Measurements from ENCODE around the gene LSS.

LSS gene

DNA sequence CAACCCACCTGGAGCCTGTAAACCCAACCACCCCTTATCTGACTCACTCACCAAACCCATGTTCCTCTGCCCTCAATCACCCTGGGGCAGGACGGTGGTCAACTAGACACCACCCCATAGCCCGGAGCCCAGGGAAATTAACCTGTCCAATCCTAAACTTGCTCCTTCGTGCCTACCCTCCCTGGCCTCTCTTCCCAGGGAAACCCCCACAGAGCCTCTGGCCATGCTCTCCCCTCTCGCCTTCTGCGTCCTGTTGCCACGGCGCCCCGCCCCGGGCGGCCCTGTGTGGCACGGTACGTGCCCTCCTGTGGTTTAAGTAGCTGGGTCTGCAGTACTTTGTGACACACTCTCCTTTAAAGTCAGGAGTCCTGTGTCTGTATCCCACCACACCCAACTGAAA, 69.2 kb downstream of the LSS start:
- no peak overlapping the region for H2BK120ac ChIP-seq (ENCODE audit: low read depth, low read length)
- no peaks in the 10 kb centered on the region for H3K9me3 ChIP-seq (ENCODE audit: control insufficient read depth, low read length)
- peaks cover 12% of the 10 kb centered on the region for H3K4me1 ChIP-seq (ENCODE audit: control insufficient read depth, insufficient read depth, low read depth, low read length)
- no peak overlapping the region for H2BK12ac ChIP-seq (ENCODE audit: low read length in 2 of 2)
- H3K23ac ChIP-seq (ENCODE audit: low read length in 2 of 2): no peak overlapping the region
- H3K4me3 ChIP-seq (ENCODE audit: insufficient read depth in 1 of 2, low read depth in 1 of 2, low read length in 2 of 2): no peak overlapping the region
- H3K9ac ChIP-seq (ENCODE audit: low read length): no peak overlapping the region
- H3K36me3 ChIP-seq (ENCODE audit: control insufficient read depth in 1 of 2, insufficient read depth in 2 of 2, low read depth in 1 of 2, low read length in 2 of 2): peaks cover 6 to 42% of the 10 kb centered on the region in 2 experiments
- no peak overlapping the region for H2AK5ac ChIP-seq (ENCODE audit: low read length, severe bottlenecking)
- no peak for DNase-seq
- no peak overlapping the region for H3K4me2 ChIP-seq (ENCODE audit: low read length, poor library complexity, severe bottlenecking)
- H3K14ac ChIP-seq (ENCODE audit: low read length in 2 of 2): no peak overlapping the region
- H2BK15ac ChIP-seq (ENCODE audit: low read depth, poor library complexity, severe bottlenecking): no peak overlapping the region
- H4K91ac ChIP-seq (ENCODE audit: low read length): no peak overlapping the region
- H2AFZ ChIP-seq (ENCODE audit: low read depth, low read length): no peak overlapping the region
- H3K79me1 ChIP-seq (replicated peaks; ENCODE audit: low read length, poor library complexity, severe bottlenecking): peaks cover 2% of the 10 kb centered on the region
- WGBS: 97% methylated on average over 12 of the region's 12 CpGs
- H3K27me3 ChIP-seq (ENCODE audit: control insufficient read depth in 1 of 2, insufficient read depth in 1 of 2, low read length in 2 of 2): no peaks in the 10 kb centered on the region
- H4K8ac ChIP-seq (ENCODE audit: low read length): no peak overlapping the region
- no peak overlapping the region for H3K4ac ChIP-seq (ENCODE audit: low read depth in 1 of 2, low read length in 2 of 2)
- H3K27ac ChIP-seq (ENCODE audit: low read length, poor library complexity, severe bottlenecking): no peak overlapping the region
- H2BK5ac ChIP-seq (ENCODE audit: low read depth, low read length, poor library complexity, severe bottlenecking): no peak overlapping the region
- no peak overlapping the region for H3K18ac ChIP-seq (ENCODE audit: low read depth in 1 of 2, low read length in 2 of 2)

DNA sequence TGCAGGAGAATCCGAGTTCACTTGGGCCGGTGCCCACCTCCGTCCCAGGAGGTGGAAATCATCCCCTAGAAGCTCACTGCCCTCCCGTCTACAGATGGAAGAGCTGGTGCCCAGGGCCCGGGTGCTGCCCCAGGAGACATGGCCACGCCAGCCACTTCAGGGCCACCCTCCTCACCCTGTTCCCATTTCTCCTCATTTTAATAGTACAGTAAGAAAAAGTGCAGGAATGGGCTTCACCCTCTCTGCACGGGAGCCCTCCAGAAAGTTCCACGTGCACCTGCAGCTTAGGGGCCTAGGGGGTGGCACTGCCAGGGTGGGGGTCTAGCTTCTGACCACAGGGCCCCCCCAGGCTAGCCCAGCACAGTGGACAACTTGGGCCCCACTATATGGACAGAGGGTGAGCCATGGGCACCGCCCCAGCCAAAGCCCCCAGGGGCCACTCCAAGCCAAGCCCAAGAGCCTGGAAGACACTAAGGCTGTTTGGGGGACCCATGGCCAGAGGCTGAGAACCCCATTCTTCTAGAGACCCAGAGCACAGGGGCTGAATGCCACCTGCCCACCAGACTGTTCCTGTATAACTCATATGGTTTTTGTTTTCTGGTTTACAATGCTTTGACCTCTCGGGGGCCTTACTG, 69.8 kb downstream of the LSS start:
- Histone ChIP-seq H3K27ac (ENCODE audit: low read length, poor library complexity, severe bottlenecking) (no peak overlapping the region), H2BK15ac (ENCODE audit: low read depth, poor library complexity, severe bottlenecking) (no peak overlapping the region), H3K18ac (ENCODE audit: low read depth in 1 of 2, low read length in 2 of 2) (no peak overlapping the region), H3K79me1 (replicated peaks; ENCODE audit: low read length, poor library complexity, severe bottlenecking) (peaks cover 2% of the 10 kb centered on the region), H3K36me3 (ENCODE audit: control insufficient read depth in 1 of 2, insufficient read depth in 2 of 2, low read depth in 1 of 2, low read length in 2 of 2) (peaks cover 4 to 42% of the 10 kb centered on the region in 2 experiments), H3K23ac (ENCODE audit: low read length in 2 of 2) (no peak overlapping the region), H4K91ac (ENCODE audit: low read length) (no peak overlapping the region), H3K4ac (ENCODE audit: low read depth in 1 of 2, low read length in 2 of 2) (no peak overlapping the region), H3K4me1 (ENCODE audit: control insufficient read depth, insufficient read depth, low read depth, low read length) (peaks cover 12% of the 10 kb centered on the region), H3K14ac (ENCODE audit: low read length in 2 of 2) (no peak overlapping the region), H3K27me3 (ENCODE audit: control insufficient read depth in 1 of 2, insufficient read depth in 1 of 2, low read length in 2 of 2) (no peaks in the 10 kb centered on the region), H3K9ac (ENCODE audit: low read length) (no peak overlapping the region), H2AFZ (ENCODE audit: low read depth, low read length) (no peak overlapping the region), H2BK5ac (ENCODE audit: low read depth, low read length, poor library complexity, severe bottlenecking) (no peak overlapping the region), H3K4me3 (ENCODE audit: insufficient read depth in 1 of 2, low read depth in 1 of 2, low read length in 2 of 2) (no peak overlapping the region), H2AK5ac (ENCODE audit: low read length, severe bottlenecking) (no peak overlapping the region), H4K8ac (ENCODE audit: low read length) (no peak overlapping the region), H2BK120ac (ENCODE audit: low read depth, low read length) (no peak overlapping the region), H2BK12ac (ENCODE audit: low read length in 2 of 2) (no peak overlapping the region), H3K4me2 (ENCODE audit: low read length, poor library complexity, severe bottlenecking) (no peak overlapping the region), H3K9me3 (ENCODE audit: control insufficient read depth, low read length) (no peaks in the 10 kb centered on the region)
- DNase-seq: no peak
- WGBS: 96% methylated on average over 8 of the region's 10 CpGs

DNA sequence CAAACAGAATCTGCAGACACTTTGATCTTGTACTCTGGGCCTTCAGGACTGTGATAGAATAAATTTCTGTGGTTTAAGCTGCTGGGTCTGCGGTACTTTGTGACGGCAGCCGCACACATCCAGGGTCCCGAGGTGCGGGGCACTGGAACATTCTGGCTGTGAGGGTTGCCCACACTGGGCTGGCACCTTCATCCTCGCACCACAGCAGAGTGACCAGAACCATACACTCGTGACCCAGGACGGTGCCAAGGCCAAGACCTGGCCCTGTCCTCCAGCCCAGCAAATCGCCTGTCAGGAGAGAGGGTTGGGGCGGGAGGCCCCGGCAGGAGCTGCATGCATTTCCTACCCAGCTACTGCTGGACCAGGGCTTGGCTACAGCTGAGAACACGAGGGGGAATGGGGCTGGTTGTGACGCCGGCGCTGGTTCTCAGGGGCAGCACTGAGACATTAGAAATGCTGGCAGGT, 70.6 kb downstream of the LSS start:
- peaks cover 19% of the 10 kb centered on the region for H3K4me1 ChIP-seq (ENCODE audit: control insufficient read depth, insufficient read depth, low read depth, low read length)
- no peak overlapping the region for H2BK5ac ChIP-seq (ENCODE audit: low read depth, low read length, poor library complexity, severe bottlenecking)
- H3K9ac ChIP-seq (ENCODE audit: low read length): no peak overlapping the region
- H3K36me3 ChIP-seq (ENCODE audit: control insufficient read depth in 1 of 2, insufficient read depth in 2 of 2, low read depth in 1 of 2, low read length in 2 of 2): peaks cover 4 to 42% of the 10 kb centered on the region in 2 experiments
- no peak overlapping the region for H3K4me3 ChIP-seq (ENCODE audit: insufficient read depth in 1 of 2, low read depth in 1 of 2, low read length in 2 of 2)
- no peak overlapping the region for H3K14ac ChIP-seq (ENCODE audit: low read length in 2 of 2)
- no peak for DNase-seq
- no peak overlapping the region for H2BK120ac ChIP-seq (ENCODE audit: low read depth, low read length)
- H4K91ac ChIP-seq (ENCODE audit: low read length): no peak overlapping the region
- H3K4ac ChIP-seq (ENCODE audit: low read depth in 1 of 2, low read length in 2 of 2): no peak overlapping the region
- no peaks in the 10 kb centered on the region for H3K9me3 ChIP-seq (ENCODE audit: control insufficient read depth, low read length)
- H3K23ac ChIP-seq (ENCODE audit: low read length in 2 of 2): no peak overlapping the region
- no peak overlapping the region for H3K18ac ChIP-seq (ENCODE audit: low read depth in 1 of 2, low read length in 2 of 2)
- peaks cover 2% of the 10 kb centered on the region for H3K79me1 ChIP-seq (replicated peaks; ENCODE audit: low read length, poor library complexity, severe bottlenecking)
- H3K4me2 ChIP-seq (ENCODE audit: low read length, poor library complexity, severe bottlenecking): no peak overlapping the region
- no peak overlapping the region for H2AK5ac ChIP-seq (ENCODE audit: low read length, severe bottlenecking)
- no peak overlapping the region for H3K27ac ChIP-seq (ENCODE audit: low read length, poor library complexity, severe bottlenecking)
- no peak overlapping the region for H2BK12ac ChIP-seq (ENCODE audit: low read length in 2 of 2)
- 97% methylated on average over 15 of the region's 15 CpGs for WGBS
- no peaks in the 10 kb centered on the region for H3K27me3 ChIP-seq (ENCODE audit: control insufficient read depth in 1 of 2, insufficient read depth in 1 of 2, low read length in 2 of 2)
- no peak overlapping the region for H4K8ac ChIP-seq (ENCODE audit: low read length)
- H2BK15ac ChIP-seq (ENCODE audit: low read depth, poor library complexity, severe bottlenecking): no peak overlapping the region
- H2AFZ ChIP-seq (ENCODE audit: low read depth, low read length): no peak overlapping the region

DNA sequence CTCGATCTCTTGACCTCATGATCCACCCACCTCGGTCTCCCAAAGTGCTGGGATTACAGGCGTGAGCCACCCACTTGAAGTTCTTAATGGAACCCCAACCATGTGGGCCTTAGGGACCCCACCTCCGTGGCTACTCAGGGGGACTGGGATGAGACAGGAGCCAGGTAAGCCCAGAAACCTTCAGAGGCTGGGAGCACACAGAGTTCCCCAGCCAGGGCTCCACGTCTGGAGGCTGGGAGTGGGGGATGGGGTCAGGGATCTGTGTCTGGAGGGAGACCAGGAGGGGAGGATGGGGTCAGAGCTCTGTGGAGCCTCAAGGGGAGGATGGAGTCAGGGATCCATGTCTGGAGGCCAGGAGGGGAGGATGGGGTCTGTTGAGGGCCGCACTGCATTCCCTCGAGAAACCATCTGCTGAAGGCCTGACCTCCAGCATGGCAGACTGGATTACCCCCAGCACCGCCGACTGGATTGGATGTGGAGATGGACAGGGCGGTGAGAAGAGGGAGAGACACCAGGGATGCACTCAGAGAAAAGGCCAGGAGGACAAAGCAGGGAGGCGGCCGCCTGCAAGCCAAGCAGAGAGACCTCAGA, 71.1 kb downstream of the LSS start:
- no peak overlapping the region for H4K8ac ChIP-seq (ENCODE audit: low read length)
- H3K18ac ChIP-seq (ENCODE audit: low read depth in 1 of 2, low read length in 2 of 2): no peak overlapping the region
- H3K4me3 ChIP-seq (ENCODE audit: insufficient read depth in 1 of 2, low read depth in 1 of 2, low read length in 2 of 2): no peak overlapping the region
- H2BK15ac ChIP-seq (ENCODE audit: low read depth, poor library complexity, severe bottlenecking): no peak overlapping the region
- WGBS: 94% methylated on average over 12 of the region's 12 CpGs
- no peak overlapping the region for H2AK5ac ChIP-seq (ENCODE audit: low read length, severe bottlenecking)
- H3K27me3 ChIP-seq (ENCODE audit: control insufficient read depth in 1 of 2, insufficient read depth in 1 of 2, low read length in 2 of 2): no peaks in the 10 kb centered on the region
- no peaks in the 10 kb centered on the region for H3K9me3 ChIP-seq (ENCODE audit: control insufficient read depth, low read length)
- H4K91ac ChIP-seq (ENCODE audit: low read length): no peak overlapping the region
- H2AFZ ChIP-seq (ENCODE audit: low read depth, low read length): no peak overlapping the region
- no peak overlapping the region for H3K23ac ChIP-seq (ENCODE audit: low read length in 2 of 2)
- no peak overlapping the region for H2BK12ac ChIP-seq (ENCODE audit: low read length in 2 of 2)
- peaks cover 22% of the 10 kb centered on the region for H3K4me1 ChIP-seq (ENCODE audit: control insufficient read depth, insufficient read depth, low read depth, low read length)
- no peak overlapping the region for H2BK120ac ChIP-seq (ENCODE audit: low read depth, low read length)
- H3K79me1 ChIP-seq (replicated peaks; ENCODE audit: low read length, poor library complexity, severe bottlenecking): peaks cover 2% of the 10 kb centered on the region
- H3K4me2 ChIP-seq (ENCODE audit: low read length, poor library complexity, severe bottlenecking): no peak overlapping the region
- peaks cover 4 to 42% of the 10 kb centered on the region in 2 experiments for H3K36me3 ChIP-seq (ENCODE audit: control insufficient read depth in 1 of 2, insufficient read depth in 2 of 2, low read depth in 1 of 2, low read length in 2 of 2)
- H3K27ac ChIP-seq (ENCODE audit: low read length, poor library complexity, severe bottlenecking): no peak overlapping the region
- DNase-seq: no peak
- H2BK5ac ChIP-seq (ENCODE audit: low read depth, low read length, poor library complexity, severe bottlenecking): no peak overlapping the region
- no peak overlapping the region for H3K9ac ChIP-seq (ENCODE audit: low read length)
- H3K14ac ChIP-seq (ENCODE audit: low read length in 2 of 2): no peak overlapping the region
- no peak overlapping the region for H3K4ac ChIP-seq (ENCODE audit: low read depth in 1 of 2, low read length in 2 of 2)

Data from mesenchymal stem cell (in vitro differentiated cells and primary cell).